NCI-H2196 (cell line): Measurements from ENCODE around the gene HMCN1.
"Not testable (repeated sequence)": the region's sequence is repeated elsewhere in the genome, so short reads cannot be mapped to it uniquely, and the experiment has no call there.

ENCODE experiments used
- DNase-seq: peaks from one replicate; lab custom pipeline; 2025; ENCODE audit not compliant: unreplicated experiment; lab: John Stamatoyannopoulos, UW

HMCN1 gene

GRCh38 chr1:185739967-185740366 is 5.8 kb downstream of the HMCN1 start:
- DNase-seq: no peak

GRCh38 chr1:185741551-185741950 is 7.4 kb downstream of the HMCN1 start:
- no peak for DNase-seq

DNA sequence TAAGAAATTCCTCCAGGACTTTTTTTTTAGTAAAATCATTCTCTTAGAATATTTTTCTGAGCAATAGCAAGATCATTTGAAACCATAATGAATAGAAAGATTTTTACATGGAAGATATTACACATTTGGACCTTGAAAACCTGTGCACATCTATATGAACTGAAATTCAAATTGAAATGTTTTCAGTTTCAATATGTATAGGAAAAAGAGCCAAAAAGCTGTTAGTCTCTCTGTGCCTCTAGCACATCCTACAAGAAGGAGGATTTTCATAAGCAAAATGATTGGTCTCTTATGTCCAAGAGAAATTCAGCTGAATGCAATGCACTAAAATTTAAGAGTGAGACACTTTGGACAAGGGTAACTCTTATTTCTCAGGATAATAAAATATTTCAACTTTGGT is 8.2 kb downstream of the HMCN1 start:
- DNase-seq: no peak

DNA sequence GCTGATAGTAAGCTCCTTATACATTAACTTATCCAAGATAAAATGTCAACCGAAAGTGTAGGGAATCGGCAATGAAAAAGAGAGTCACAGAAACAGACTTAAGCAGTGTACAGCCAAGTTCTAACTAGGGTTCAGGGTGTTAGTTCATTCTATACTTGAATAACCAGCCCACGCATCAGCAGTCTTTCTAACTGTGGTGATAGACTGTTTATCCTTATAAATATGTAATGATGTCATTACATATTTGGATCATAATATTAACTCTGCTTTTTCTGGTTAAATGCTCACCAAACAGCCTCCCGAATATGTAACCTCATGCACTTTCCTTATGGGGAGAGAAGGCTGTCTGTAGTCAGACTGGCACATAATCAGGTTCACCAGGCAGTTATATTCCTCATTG is 11.0 kb downstream of the HMCN1 start:
- DNase-seq: no peak

DNA sequence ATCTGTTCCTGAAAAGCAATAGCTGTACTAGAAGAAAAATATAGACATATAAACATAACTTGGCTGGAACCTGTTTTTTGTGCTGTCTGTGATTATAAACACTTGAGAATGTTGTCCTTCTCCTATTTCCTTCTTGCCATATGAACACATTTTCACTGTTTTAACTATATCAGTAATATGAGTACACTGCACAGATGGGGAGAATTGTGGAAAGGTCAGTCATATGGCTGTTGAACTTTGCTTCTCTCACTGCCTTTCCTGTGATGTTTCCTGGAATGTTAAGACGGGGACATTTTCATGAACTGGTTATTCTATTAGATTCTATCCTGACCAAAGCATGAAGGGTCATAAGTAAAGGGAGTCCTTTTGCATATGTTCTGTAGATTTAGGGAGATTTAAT is 24.9 kb downstream of the HMCN1 start:
- DNase-seq: no peak

- no peak for DNase-seq
Observed at GRCh38 chr1:185761841-185762240, 27.6 kb downstream of the HMCN1 start.

DNA sequence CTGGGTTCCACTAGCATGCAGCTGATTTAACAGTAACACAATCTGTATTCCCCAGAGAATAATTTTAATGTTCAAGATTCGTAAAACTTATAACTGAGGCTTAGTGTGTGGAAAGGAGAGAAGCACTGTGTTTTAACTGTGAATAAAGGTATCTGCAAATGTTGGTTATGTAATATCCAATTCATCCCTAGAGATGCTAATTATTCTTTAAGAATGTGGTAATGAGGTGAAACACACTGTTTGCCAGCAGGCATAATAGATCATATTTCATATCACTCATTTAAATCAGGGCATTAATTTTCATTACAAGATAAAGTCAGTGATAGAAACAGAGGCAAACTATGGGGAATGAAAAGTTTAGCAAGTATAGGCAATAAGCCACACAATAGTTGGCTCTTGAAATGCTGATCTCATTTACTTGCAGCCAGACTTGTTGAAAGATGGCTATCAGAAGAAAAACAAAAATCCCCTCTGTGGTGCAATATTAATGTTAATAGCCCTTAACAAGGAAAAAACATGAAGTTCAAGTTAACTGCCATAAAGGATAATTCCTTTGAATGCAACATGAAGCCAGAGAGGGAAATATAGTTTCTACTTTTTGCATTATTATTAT is 33.4 kb downstream of the HMCN1 start:
- no peak for DNase-seq

DNA sequence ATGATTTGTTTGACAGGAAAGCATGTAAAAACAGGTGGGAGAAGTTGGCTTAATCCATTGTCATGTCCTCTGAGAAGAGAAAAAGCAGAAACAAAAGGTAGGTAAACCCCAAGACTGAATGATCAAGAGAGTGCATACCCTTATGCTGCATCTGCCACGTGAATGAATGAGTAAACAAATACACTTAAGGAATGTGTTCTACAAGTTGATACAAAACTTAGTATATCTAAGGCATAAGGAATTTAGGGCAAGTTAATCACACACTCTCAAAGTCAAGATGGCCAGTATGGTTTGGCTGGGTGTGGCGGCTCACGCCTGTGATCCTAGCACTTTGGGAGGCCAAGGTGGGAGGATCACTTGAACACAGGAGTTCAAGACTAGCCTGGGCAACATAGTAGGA is 34.2 kb downstream of the HMCN1 start:
- DNase-seq: no peak

DNA sequence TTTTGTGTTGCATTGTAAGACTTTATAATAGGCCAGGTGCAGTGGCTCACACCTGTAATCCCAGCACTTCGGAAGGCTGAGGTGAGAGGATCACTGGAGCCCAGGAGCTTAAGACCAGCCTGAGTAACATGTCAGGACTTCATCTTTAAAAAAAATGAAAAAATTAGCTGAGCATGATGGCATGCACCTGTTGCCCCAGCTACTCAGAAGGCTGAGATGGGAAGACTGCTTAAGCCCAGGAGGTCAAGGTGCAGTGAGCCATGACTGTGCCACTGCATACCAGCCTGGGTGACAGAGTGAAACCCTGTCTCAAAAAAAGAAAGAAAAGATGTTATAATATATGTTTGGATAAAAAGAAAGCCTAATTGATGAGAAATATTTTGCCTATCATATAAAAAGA is 34.9 kb downstream of the HMCN1 start:
- DNase-seq: no peak

- DNase-seq: no peak
Observed at GRCh38 chr1:185774394-185774793, 40.2 kb downstream of the HMCN1 start.

DNA sequence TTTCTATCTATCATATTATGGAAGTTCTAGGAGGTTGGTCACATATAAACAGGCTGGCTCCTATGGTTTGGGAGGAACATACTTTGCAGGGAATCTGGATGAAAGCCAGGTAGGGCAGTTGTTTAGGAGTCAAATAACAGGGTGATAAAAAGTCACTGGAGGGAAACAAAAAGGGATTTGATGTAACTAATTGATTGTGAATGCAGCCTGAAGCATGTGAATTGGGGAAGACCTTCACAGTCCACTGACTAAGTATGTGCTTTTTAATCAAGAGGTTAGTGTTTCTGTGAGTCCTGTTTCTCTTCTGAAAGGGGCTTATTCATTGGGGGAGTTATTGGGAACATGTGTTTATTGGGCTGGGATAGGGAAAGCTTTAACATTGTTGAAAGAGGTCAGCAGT is 41.3 kb downstream of the HMCN1 start:
- no peak for DNase-seq

DNA sequence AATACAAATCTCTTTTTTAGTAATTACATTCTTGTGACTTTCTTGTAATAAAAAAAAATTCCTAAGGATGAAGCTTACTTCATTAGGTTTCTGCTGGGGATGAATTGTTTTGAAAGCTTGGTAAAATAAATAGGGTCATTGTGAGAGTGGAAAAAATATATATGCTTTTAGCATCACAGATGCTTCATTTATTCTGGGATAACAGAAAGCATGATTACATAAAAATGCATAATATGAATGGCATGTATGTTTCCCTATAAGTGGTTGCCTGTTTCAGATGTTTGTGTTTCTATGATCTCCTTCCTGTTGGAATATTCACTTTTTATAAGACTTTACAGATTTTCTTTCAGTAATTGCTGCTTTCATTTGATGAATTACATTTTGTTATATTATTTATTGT is 42.3 kb downstream of the HMCN1 start:
- no peak for DNase-seq

DNA sequence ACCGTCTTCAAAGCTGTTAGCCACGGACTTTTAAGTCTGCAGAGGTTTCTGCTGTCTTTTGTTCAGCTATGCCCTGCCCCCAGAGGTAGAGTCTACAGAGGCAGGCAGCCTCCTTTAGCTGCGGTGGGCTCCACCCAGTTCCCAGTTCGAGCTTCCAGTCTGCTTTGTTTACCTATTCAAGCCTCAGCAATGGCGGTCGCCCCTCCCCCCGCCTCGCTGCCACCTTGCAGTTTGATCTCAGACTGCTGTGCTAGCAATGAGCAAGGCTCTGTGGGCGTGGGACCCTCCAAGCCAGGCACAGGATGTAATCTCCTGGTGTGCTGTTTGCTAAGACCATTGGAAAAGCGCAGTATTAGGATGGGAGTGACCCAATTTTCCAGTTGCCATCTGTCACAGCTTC is 49.7 kb downstream of the HMCN1 start:
- DNase-seq: not testable (repeated sequence)

GRCh38 chr1:185785586-185785985 is 51.4 kb downstream of the HMCN1 start:
- DNase-seq: no peak

DNA sequence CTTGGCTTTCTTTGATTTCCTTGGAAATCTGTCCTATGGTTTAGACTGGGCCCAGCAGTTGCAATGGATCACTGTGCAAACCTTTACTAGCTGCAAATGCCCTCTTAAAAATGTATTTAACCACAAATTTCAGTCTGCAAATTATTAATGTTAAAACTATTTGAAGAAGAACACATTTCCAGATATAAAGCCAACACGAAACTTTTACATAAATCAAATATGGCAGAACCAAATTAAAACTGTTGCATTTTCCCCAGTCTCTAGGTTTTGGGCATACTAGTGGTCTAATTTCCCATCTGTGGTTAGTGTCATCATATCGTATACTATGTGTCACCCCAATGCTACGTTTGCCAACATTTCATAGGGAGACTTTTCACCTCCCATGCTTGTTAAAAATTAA is 52.3 kb downstream of the HMCN1 start:
- DNase-seq: no peak

DNA sequence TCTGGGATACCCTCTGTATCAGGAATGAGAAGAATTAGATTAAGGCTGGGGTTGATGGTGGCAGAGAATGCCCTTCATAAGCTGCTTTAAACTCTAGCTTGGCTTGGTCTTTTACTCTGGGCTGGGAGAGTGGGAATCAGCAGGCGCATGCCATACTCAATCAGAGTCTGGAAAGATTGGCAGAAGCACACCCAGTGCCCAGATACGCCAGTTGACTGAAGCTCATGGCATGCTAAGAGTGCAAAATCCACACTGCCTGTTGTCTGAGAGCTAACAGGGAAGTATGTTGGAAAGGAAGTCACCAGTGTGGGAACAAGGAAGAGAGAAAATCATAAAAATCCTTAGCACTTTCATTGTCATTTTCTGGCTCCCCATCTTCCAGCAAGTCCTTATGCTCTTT is 53.0 kb downstream of the HMCN1 start:
- no peak for DNase-seq

- DNase-seq: no peak
Observed at GRCh38 chr1:185788386-185788785, 54.2 kb downstream of the HMCN1 start.

DNA sequence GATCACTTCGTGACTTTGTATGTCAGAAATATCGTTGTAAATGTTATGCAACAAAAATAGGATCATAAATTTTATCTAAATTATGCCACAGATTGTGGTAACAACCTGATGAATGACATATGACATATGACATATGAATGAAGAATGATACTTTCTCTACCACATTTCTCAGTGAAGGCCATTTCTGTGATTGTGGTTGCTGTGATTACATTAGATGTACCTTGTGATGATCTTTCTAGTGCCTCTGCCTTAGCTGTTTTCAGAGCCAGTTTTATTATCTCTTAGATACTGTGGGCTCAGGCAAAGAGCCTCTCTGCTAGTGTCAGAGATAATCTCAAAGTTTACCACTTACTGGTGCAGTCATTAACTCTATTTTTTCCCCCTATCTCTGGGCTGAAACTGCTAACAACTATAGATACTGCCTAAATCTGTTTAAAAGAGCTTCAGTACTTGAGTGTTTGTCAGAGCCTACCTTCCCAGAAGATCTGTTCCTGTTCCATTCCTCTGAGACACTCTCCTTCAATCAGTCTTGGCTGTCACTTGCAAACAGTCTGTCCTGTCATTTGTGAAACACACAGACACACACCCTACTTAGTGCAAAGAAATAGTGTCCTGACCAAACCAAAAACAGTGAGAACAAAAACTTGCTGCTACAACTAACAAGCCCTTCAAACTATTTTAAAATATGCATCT is 55.5 kb downstream of the HMCN1 start:
- no peak for DNase-seq

- no peak for DNase-seq
Observed at GRCh38 chr1:185790194-185790735, 56.1 kb downstream of the HMCN1 start.

DNA sequence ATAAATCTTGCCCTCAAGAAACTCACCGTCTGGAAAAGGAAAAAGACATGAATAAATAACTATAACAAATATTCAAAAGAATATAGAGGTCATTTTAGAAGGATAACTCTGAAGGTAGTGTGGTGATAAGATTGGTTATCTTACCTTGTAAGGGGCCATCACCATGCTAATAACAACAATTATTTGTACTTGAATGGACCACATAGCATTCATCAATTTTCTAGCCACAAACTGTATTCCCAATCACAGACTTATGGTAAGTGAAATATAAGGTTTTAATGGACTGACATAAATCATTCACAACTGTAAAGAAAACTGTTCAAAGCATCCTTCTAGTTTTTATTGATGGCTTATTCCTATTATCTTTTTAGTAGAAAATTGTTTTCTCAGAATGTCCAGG is 57.8 kb downstream of the HMCN1 start:
- no peak for DNase-seq

GRCh38 chr1:185794495-185794894 is 60.3 kb downstream of the HMCN1 start:
- not testable (repeated sequence) for DNase-seq

GRCh38 chr1:185795181-185795580 is 61.0 kb downstream of the HMCN1 start:
- DNase-seq: no peak

- DNase-seq: no peak
Observed at GRCh38 chr1:185798505-185798904, 64.3 kb downstream of the HMCN1 start.
